ENCODE measurements around the gene KRT74.
A peak's percentile ranks its signal among the peaks of the same experiment; 100 is the strongest.

KRT74 gene

DNA sequence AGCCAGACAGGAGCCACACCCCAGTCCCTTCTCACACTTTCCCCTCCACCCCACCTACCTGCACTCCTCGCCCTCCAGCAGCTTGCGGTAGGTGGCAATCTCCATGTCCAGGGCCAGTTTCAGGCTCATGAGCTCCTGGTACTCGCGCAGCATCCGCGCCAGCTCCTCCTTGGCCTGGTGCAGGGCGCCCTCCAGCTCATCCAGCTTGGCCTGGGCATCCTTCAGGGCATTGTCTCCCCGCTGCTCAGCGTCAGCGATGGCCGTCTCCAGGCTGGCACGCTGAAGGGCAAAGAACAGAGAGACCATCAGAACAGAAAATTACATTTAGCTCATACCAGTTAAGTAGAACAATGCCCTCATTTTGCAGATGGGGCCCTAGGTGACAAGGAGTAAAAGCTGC lies 5.5 kb downstream of the KRT74 start:
- DNase-seq = no peak

GRCh38 chr12:52566847-52567291 lies 6.8 kb downstream of the KRT74 start:
- peak; percentile 77 for DNase-seq

DNA sequence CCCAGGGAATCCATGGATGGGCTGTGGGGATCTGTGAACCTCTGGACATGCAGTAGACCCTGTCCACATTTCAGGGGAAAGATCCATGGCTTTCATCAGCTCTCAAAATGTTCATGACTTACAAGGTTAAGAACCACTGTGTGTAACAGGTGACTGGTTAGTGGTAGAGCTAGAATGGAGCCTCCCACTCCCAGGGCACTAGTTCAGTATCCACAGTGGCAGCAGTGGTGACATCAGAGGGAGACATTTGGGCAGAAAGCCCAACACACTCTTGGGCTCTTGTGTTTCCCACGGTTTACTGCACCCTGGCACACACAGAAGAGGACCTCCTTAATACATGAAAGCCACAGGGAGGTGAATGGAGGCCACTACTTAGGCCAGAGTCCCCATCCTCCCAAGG lies 9.1 kb downstream of the KRT74 start:
- DNase-seq = no peak

GRCh38 chr12:52561880-52562449 lies 11.7 kb downstream of the KRT74 start:
- no peak for DNase-seq

- DNase-seq = no peak
These were observed 13.7 kb downstream of the KRT74 start for GRCh38 chr12:52559979-52560378.

DNA sequence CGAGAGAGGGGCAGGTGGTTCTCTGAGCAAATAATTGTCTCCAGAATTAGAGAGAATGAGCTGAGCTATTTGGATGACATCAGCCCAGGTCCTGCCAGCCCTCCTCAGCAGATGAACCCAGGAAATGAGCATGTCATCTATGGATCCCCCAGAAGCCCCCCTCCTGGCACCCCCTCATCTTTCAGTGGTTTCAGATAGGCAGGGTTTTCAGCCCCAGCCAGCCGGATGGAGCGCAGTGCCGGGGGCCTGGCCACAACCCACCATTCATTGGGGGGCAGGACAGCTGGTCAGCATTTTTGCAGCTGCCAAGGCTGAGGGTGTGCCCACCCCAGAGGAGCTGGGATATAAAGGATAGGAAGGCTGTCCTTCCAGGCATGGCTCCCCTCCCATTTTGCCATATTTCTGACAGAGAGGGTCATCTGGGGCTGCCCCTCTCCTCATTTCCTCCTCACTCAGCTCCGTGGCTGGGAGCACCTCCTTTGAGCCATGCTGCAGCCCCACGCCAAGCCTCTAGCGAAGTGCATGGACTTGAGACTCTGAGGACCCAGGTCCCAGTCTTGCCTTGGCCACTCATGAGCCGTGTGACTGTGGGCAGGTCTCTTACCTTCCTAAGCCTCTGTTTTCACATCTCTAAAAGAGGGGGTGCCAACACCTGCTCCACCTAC lies 14.7 kb downstream of the KRT74 start:
- no peak for DNase-seq

- DNase-seq = no peak
These were observed 16.2 kb downstream of the KRT74 start for GRCh38 chr12:52557476-52557875.

- peak; percentile 45 for DNase-seq
These were observed 18.1 kb downstream of the KRT74 start for GRCh38 chr12:52555577-52555976.

DNA sequence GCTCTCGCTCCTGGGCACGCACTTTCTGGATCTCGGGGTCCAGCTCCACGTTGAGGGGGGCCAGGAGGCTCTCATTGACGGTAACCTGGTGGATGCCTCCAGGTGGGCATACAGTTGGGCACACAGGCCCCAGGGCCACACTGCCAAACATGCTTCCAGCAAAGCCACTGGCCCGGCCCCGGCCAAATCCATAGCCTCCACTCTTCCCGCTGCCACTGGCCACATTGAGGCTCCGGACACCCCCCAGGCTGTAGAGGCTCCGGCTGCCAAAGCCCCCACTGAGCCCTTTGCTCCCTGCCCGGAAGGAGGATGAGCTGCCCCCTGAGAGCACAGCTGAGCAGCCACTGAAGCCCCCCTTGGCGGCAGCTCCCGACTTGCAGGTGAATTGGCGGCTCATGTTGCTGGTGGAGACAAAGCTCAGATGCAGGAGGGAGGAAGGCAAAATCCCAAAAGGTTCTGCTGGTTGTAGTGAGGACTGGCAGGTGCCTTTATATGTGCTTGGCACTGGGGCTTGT lies 20.9 kb downstream of the KRT74 start, which contains the start of gene KRT71:
TSS of gene KRT71 (minus strand) at position 465 of the 515 bp plus-strand sequence. CDS start at position 397, 68 bp downstream.
- no peak for DNase-seq

GRCh38 chr12:52552055-52552454 lies 21.6 kb downstream of the KRT74 start:
- no peak for DNase-seq

DNA sequence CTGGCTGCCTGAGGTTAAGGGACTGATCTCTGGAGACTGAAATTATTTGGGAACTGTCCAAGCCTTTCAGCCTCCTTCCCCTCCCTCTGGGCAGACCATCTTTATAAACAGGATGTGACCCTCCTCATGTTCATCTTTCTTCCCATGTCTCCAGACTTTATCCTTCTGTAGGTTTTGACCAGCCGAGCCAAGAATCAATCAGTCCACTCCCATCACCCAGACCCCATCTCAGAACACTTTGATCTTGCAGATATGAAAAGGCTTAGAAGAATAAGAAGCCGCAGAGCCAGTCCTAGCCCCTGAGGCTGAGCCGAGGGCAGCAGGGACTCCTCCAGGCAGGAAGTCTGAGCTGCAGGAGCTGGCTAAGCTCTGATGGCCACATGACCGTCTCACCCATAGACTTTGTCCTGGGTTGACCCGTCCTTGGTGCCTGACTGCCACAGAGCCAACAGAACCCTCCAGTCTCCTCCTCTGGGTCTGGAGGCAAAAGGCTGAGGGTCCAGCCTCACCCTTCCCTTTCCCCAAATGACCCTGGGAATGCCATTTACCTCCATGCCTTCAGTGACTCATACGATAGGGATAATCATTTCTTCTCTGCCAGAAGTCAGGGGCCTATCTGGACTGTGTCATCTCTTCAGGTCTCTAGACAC lies 22.3 kb downstream of the KRT74 start:
- no peak for DNase-seq

DNA sequence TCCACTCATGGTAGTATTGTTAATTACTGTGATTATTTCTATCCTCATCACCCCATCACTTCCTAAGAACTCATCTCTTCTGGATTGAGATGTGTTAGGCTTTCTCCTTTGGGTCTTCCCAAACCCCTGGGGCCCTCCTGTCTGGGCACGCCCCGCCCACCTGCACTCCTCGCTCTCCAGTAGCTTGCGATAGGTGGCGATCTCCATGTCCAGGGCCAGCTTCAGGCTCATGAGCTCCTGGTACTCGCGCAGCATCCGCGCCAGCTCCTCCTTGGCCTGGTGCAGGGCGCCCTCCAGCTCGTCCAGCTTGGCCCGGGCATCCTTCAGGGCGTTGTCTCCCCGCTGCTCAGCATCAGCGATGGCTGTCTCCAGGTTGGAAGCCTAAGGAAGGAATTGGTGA lies 27.5 kb downstream of the KRT74 start:
- no peak for DNase-seq

DNA sequence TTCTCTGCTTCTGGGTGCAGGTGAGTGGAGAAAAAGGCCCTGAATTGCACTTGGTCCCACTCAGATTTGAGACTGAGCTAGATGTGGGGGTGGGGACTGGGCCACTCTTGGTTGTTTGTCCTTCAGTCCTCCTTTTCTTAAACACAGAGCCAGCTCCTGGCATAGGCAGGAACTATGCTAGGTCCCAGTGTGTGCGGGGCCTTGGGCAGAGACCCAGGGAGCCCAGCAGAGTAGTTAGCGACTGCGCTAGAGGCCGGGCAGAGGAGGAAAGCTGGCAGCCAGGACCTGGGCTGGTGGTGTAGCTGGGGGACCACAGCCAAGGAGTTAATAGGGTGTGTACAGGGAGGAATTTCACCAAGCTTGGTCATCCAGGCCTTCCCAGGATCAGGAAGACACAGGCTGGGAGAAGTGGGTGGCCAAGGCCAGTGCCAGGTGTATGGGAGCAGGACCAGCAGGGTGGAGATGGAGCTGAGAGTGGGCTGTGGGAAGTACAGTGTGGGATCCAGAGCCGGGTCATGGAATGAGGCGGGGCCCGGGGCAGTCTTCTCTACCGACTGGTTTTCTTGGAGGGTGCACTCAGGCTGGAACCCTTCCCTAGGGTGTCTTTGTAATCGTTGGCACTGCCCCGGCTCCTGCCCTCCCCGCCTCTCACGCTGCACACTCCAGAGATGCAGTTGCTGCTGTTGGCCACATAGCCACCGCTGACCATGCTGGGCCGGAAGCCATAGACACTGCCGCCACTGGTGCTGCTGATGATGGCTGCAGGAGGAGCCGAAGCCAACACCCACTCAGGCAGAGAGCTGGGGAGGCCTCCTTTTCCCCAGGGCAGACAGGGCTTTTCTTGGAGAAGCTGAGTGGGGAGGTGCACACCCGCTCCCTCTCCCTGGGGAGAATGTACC lies 29.4 kb downstream of the KRT74 start:
- DNase-seq = no peak

DNA sequence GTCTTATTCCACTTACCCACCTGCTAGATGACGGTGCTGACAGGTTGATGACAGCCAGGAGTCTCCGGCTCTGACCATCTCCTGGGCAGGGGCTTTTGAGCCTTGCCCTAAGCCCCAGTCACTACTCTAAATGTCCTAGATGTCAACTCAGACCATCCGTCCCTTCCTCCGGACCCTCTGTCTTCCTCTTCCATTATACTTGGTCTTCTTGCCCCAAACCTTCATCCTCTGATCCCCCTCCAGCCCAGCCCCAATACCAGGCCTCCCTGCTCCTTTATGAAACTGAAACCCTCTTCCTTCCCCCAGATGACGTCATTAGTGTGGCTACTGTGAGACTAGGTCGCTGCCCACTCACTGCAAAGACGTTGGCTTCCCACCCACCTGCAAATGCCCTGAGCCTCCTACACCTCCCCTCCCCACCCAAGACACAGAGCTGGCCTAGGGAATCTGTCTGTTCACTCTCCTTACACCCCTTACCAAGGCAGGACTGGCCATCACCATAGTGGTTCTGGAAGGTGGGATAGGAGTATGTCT lies 30.8 kb downstream of the KRT74 start:
- no peak for DNase-seq

DNA sequence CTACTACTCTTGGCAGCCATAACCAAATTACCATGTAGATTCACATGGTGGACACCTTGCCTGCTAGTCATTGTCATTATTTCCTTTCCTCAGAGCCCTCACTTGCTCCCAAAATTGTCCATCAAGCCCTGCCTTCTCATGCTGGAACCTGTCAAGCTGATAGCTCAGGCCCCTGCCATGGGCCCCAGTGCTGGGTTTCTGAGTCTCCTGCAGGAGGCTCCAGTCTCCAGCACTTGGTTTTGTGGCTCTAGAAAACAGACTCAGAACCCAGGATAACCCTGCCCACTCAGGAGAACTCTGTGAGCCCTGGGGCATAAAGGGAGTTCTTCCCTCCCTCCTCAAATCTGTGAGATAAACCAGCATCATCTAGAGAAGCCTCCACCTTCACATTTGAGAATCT lies 31.5 kb downstream of the KRT74 start:
- DNase-seq = no peak

- DNase-seq = no peak
These were observed 31.9 kb downstream of the KRT74 start for GRCh38 chr12:52541709-52542108.

GRCh38 chr12:52540531-52540930 lies 33.1 kb downstream of the KRT74 start:
- no peak for DNase-seq

GRCh38 chr12:52539821-52540173 lies 33.8 kb downstream of the KRT74 start:
- DNase-seq = no peak

- DNase-seq = no peak
These were observed 34.4 kb downstream of the KRT74 start for GRCh38 chr12:52539083-52539820.

GRCh38 chr12:52537101-52537500 lies 36.5 kb downstream of the KRT74 start:
- DNase-seq = no peak

- DNase-seq = no peak
These were observed 38.1 kb downstream of the KRT74 start for GRCh38 chr12:52535574-52535973.

DNA sequence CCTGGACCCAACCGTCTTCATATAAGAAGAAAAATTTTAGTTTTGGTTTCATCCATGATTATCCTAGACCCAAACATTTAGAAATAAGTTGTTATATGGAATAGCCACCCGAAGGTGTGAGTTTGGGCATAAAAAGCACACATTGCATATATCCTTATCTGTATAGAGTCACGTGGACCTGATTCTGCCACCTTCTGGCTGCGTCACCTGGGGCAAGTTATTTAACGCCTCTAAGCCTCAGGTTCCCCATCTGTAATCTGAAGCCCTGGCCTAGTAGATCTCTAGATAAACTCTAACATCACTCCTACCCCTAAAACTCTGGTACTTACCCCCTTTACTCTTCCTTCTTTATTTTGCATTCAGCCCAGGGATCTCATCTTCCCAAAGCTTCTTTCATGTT lies 39.2 kb downstream of the KRT74 start:
- no peak for DNase-seq

Data from CD4-positive, alpha-beta T cell treated with Interleukin-21 for 1 hour (primary cell).